ENCODE data around the gene PTPRN2. TPM values are rescaled to one million over a fixed set of nuclear protein-coding genes. Genes with fewer than 3 reads are reported as not detected.
"Not testable (repeated sequence)": the region's sequence is repeated elsewhere in the genome, so short reads cannot be mapped to it uniquely, and the experiment has no call there.

PTPRN2 gene
- total RNA-seq, 1 experiment from 2014 or later = 2.9 TPM

DNA sequence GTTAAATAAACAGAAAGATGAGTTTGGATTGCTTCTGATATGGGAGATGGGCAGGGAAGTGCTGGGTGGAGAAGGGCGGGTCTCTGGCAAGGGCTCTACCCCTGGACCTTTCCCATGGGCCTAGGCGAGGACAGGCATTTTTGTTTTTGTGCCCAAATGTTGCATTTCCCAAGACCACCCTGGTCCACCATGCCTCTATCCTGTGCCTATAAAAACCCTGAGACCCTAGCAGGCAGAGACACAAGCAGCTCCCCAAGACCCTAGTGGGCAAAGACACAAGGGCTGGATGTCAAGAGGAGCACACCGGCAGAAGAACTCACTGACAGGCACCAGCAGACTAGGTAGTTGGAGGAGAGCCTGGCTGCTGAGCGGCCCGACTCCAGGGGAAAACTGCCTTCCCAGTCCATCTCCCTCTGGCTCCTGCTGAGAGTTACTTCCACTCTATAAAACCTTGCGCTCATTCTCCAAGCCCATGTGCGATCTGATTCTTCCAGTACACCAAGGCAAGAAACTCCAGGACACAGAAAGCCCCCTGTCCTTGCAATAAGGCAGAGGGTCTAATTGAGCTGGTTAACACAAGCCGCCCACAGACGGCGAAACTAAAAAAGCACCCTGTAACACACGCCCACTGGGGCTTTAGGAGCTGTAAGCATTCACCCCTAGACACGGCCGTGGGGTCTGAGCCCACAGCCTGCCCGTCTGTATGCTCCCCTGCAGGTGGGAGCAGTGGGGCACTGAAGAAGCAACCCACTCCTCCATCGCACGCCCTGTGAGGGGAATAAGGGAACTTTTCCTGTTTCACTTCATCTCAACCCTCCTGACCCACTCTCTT lies 291.4 kb downstream of the PTPRN2 start:
- DNase-seq (ENCODE audit: extremely low read depth, low read depth) = no peak

DNA sequence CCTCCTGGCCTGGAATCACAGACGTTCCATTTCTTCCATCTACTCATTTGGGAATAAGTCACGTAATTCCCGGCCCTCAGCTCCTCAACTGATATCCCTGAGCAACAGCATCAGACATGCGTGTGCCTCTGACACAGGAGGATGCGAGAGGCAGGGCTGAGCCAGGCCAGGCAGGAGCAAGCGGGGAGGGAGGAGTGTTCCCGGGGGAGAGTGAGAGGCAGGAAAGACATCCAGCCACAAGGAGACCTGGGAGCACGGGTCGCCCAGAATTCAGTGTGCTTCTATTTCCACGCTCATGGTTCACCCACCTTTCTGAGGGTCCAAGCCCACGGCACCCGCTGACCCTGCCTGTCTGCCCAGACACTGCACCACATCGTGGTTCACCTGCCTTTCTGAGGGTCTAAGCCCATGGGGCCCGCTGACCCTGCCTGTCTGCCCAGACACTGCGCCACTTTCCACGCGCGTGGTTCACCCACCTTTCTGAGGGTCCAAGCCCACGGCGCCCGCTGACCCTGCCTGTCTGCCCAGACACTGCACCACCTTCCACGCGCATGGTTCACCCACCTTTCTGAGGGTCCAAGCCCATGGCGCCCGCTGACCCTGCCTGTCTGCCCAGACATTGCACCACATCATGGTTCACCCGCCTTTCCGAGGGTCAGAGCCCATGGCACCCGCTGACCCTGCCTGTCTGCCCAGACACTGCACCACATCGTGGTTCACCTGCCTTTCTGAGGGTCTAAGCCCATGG lies 293.0 kb downstream of the PTPRN2 start:
- not testable (repeated sequence) for DNase-seq (ENCODE audit: extremely low read depth, low read depth)

DNA sequence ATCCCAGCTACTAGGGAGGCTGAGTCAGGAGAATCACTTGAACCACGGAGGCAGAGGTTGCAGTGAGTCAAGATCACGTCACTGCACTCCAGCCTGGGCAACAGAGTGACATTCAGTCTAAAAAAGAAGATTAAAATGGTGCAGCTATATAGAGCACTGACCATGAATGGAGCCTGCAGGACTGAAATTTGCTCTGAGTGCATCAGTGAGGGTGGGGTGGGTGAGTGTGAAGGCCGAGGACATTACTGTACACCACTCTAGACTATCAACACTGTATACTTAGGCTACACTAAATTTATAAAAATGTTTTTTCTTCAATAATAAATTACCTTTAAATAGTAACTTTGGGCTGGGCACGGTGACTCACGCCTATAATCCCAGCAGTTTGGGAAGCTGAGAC lies 294.7 kb downstream of the PTPRN2 start:
- no peak for DNase-seq (ENCODE audit: extremely low read depth, low read depth)

DNA sequence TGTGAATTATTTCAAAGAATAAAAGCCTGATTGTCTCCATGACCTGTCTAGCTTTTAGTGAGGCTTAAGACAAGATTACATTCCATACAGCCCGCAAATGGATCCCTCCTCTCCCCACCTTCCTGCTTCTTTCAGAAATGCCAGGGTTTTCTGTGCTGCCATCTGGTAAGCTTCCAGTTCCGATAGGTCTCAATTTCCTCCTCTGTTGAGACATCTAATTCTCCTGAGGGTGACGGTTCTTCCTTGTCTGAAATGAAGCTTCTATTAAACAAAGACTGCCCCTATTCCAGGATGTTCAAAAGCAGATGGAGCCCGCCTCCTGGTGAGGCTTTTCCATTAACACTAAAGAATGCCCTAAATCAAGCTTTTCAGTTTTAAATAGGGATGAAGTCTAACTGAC lies 295.6 kb downstream of the PTPRN2 start:
- no peak for DNase-seq (ENCODE audit: extremely low read depth, low read depth)

DNA sequence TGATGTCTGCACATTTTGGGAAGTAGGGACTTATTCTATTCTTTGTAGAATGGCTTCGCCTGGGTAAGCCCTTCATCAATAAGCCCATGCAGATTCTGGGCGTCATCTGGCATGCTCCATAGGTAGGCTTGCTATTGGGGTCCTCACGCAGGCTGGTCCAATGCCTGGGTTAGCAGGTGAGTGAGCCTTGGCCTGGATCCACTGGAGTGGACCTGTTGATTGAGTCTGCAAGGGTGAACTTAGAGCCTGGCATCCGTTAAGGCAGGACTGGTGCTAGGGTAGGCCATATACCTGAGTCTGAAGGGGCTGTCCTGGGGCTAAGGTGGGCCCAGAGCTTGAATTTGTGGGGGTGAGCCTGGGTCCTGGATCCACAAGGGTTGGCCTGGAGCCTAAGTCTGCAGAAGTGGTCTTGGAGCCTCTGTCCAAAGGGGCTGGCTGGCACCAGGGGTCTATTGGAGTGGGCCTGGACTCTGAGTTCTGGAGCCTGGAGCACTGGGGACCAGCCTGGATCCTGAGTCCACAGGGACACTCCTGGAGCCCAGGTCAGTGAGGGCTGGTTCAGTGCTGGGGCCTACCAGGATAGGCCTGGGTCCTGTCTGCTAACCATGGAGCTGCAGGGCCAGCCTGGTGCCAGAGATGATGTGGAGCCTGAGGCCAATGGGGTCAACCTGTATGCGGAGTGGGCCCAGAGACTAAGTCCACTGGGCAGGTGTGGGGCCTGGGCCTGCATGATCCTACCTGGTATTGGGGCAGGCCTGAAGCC lies 297.7 kb downstream of the PTPRN2 start:
- no peak for DNase-seq (ENCODE audit: extremely low read depth, low read depth)

DNA sequence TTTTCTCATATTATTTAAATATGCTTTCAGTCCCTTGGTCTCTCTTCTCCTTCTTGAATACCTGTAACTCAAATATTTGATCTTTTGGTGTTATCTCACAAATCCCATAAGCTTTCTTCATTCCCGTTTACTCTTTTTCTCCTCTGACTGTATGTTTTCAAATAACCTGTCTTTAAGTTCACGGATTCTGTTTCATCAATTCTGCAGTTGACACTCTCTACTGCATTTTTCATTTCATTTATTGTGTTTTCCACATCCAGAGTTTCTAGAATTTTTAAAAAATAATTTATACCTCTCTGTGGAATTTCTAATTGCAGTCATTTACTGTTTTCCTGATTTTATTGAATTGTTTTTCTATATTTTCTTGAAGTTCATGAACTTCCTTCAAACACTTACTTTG lies 298.4 kb downstream of the PTPRN2 start:
- DNase-seq (ENCODE audit: extremely low read depth, low read depth) = no peak

DNA sequence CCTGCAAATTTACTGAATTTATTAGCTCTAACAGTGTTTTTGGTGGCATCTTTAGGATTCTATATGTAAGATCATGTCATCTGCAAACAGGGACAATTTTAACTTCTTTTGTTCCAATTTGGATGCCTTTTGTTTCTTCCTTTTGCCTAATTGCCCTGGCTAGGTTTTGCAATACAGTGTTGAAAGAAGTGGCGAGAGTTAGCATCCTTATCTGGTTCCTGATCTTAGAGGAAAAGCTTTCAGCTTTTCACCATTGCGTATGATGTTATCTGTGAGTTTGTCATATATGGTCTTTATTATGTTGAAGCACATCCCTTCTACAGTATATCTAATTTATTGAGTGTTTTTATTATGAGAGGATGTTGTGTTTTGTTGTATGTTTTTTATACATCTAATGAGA lies 301.4 kb downstream of the PTPRN2 start:
- DNase-seq (ENCODE audit: extremely low read depth, low read depth) = no peak

DNA sequence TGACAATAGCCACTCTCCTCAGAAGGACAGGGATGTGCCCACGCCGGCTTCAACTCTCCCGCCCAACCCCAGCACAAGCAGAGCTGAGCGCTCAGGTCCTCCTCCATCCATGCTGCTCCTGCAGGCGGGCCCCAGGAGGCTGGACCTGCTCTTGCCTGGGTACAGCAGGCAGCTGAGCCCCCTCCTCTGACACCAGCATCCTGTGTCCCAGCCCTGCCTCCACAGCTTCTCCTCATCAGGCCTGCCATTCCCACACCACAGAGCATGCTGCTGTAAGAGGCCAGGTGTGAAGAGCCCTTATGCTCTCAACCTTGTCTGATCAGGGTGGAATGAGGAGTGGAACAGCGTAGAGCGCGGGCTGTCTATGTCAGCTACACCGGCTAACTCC lies 302.2 kb downstream of the PTPRN2 start:
- DNase-seq (ENCODE audit: extremely low read depth, low read depth) = no peak

DNA sequence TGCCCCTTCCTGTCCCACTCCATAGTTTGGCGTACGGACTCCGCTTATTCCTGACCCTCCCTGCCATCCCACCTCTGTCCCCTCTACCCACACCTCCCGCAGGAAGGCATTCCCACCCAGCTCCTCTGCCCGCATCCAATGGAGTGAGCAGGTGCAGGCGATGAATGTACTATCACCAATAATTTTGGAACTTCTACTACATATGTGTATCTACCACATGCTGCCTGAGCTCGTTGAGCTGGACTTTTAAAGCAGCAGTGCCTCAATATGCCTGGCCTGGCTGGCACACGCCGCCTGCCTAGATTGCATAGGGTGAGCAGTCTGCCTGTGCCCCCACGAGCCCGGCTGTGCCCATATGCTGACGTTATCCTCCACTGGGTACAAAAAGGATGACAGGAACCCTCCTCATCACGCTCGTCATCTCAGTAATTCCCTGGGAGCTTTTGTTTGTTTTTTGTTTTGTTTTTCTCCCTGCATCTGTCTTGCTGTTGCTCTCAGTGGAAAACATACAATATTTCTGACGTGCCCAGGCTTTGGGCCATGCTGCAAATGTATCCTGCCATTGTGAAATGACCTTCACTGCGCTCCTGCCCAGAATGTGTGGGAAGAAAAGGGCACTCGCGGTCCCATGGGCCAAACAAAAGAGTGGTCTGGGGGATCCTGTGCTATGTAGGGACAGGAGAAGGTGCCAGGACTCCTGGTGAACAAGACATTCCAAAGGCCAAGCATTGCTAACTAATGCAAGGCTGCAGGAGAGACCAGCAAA lies 302.8 kb downstream of the PTPRN2 start:
- DNase-seq (ENCODE audit: extremely low read depth, low read depth) = no peak

DNA sequence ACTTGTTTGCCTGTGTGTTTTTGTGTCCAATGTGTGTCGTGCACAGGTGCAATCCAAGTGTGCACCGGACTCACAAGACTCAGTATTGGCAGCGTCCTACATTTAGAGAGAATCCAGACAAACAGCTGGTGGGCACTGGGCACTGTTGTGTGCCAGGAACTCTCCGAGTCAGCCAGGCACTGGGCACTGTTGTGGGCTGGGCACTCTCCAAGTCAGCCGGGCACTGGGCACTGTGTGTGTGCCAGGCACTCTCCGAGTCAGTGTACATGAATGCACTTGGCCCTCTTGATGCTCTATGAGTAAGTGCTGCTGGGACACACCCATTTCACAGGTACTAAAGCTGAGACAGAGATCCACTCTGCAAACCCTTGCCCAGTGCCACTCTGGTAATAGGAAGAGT lies 303.5 kb downstream of the PTPRN2 start:
- no peak for DNase-seq (ENCODE audit: extremely low read depth, low read depth)

DNA sequence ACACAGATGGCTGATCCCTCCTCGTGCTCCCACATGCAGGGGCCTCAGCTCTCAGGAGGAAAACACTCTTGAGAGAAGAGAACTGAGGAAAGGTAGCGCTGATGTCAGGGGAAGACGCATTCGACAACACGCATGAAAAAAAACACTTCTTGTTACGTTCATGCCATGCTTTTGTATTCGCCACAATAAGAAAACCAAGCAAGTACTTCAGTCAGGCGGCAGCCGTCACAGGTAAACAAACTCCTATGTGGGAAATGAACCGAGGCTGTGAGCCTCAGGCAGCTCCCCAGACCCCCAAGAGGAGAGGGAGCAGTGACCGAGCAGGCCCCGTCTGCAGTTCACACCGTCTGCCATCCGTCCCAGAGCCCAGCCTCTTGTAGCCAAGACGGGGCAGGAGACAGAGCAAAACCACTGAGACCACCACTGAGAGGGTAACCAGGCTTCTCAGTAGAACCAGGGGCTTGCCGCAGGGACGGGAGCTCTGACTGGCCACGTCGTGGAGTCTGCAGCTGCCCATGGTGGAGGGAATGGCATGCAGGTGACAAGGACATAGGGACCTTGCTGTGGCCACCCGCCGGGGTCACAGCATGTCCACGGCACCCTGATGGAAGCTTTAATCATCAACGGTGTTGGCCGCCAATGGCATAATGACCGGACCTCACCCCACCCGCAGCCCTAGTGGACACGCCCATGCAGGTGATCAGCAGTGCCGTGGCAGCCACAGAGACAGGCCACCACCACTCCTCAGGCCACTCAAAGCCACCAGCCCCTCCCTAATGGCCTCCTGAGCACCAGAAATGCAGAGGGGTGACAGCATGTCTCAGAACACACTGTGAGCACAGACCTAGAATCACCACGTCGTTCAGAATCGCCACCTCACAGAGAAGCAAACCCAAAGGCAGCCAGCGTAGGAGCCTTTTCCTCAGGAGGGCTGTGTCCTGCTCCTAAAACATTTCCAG lies 304.3 kb downstream of the PTPRN2 start:
- no peak for DNase-seq (ENCODE audit: extremely low read depth, low read depth)

DNA sequence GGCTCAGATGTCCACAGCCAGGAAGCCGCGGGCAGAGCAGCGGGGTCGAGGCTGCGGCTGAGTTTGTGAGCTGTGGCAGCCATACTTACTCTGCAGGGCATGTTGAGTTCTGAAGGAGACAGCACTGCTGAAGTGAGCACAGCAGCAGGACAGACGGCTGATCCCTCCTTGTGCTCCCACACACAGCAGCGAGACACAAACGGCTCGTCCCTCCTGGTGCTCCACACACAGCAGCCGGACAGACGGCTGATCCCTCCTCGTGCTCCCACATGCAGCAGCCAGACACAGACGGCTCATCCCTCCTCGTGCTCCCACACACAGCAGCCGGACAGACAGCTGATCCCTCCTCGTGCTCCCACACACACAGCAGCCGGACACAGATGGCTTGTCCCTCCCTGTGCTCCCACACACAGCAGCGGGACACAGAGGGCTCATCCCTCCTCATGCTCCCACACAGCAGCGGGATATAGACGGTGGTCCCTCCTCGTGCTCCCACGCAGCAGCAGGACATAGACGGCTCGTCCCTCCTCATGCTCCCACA lies 305.1 kb downstream of the PTPRN2 start:
- DNase-seq (ENCODE audit: extremely low read depth, low read depth) = no peak

DNA sequence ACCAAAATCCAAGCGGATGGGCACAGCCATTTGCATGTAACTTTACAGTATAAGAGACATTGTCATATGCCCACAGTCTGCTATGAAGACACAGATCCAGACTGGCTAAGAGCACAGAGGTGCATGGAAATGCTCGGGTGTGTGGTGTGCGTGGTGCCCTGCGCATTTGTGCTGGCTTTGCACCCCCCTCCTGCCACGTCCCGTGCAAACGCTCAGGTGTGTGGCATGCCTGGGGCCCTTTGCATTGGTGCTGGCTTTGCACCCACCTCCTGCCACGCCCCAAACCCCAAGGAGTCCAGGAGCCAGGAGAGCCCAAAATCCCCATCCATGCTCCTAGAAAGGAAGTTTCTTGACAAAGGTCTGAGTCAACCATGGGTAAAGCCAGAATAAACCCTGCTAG lies 306.2 kb downstream of the PTPRN2 start:
- DNase-seq (ENCODE audit: extremely low read depth, low read depth) = no peak

DNA sequence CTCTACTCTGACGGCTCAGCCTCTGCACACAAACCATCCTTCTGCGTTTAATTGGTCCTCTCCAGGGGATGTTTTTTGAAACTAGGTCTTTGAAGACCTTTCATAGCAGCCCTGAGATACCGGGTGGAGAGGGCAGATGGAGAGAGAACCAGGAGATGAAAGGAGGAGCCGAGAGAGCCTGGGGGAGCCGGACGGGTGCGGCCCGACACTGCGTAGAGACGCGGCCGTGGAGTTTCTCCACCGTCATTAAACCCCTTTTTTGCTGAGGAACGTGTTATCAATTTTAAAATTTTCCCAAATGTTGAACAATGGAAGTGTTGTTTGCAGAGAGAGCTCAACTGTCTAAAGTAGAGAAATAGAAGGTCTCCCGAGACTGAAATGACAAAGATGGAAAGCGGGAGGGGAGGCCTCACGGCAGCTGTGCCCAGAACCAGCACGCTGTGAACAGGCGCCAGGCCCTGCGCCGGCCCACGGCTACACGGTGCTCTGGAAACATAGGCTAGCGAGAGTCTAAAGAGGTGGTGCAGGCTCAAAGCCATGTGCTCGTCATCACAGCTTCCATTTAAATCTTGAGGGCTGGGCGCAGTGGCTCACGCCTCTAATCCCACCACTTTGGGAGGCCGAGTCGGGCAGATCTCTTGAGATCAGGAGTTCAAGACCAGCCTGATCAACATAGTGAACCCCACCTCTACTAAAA lies 307.0 kb downstream of the PTPRN2 start:
- DNase-seq (ENCODE audit: extremely low read depth, low read depth) = no peak

DNA sequence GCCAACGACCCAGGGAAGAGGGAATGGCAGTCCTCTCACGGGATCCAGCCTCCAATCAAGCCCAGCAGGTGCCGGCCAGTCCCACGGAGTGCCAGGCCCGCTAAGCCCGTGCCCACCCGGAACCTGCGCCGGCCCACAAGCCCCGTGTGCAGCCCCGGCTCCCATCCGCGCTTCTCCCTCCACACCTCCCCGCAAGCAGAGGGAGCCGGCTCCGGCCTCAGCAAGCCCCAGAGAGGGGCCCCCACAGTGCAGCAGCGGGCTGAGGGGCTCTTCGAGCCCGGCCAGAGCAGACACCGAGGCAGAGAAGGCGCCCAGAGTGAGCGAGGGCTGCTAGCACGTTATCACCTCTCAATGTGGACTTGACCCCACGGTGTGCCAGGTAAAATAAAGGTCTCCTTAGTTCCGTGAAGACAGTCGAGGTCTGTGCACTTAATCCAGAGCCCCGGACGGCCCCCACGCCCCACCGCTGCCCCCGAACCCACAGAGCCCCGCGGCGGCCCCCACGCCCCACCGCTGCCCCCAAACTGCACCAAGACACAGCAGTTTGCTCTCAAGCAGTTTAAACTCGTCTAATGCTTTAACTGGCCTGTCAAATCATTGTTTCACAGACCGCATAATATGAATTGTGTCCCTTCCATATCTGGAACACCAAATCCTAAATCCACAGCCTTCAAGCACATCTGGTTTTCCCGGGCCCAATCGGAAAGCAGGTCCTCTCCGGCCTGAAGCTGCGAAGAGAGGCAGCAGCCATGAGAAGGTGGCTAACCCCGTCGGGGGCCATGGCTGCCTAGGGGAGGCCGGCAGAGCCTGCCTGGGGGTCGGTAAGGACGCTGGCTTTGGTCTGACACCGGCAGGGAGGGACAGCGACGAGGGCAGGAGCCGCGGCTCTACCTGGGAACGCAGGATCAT lies 307.8 kb downstream of the PTPRN2 start:
- DNase-seq (ENCODE audit: extremely low read depth, low read depth) = no peak

DNA sequence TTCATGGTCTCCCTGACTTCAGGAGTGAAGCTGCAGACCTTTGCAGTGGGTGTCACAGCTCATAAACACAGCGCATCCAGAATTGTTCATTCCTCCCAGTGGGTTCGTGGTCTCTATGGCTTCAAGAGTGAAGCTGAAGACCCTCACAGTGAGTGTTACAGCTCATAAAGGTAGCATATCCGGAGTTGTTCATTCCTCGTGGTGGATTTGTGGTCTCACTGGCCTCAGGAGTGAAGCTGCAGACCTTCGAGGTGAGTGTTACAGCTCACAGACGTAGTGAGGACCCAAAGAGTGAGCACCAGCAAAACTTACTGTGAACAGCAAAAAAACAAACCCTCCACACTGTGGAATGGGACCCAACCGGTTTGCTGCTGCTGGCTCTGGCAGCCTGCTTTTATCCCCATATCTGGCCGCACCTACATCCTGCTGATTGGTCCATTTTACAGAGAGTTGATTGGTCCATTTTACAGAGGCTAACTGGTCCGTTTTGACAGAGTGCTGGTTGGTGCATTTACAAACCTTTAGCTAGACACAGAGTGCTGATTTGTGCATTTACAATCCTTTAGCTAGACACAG lies 308.8 kb downstream of the PTPRN2 start:
- DNase-seq (ENCODE audit: extremely low read depth, low read depth) = no peak

All from NCI-H460 (cell line).